ENCODE measurements around the gene RIMKLA.

- no peak for TF ChIP-seq CTCF (IDR thresholded peaks at IDR 0.05; ENCODE audit: low read length)
- TF ChIP-seq EZH2 (IDR thresholded peaks at IDR 0.05; ENCODE audit: borderline replicate concordance, low read length): no peak
These were observed 21.1 kb upstream of the RIMKLA start for GRCh38 chr1:42359466-42359865.

Data from OCI-LY1 (cell line).